Natural killer cell (primary cell): ENCODE measurements around the gene FAM83E. TPM values are rescaled to one million over a fixed set of nuclear protein-coding genes. Genes with fewer than 3 reads are reported as not detected.

Experiments
- ATAC-seq, 3 donors: fragments of 150-1000 bp in 2 of 3; fragments of 200-7000 bp in 1 of 3; cut with Tn5 transposase; 1 replicate in 1 of 3; 2 replicates in 2 of 3; pipeline ENCODE4 v1.10.0; 2021; ENCODE audit warnings: mild to moderate bottlenecking in 2 of 3, moderate library complexity in 2 of 3
- DNase-seq, 2 donors: peaks; one replicate each; pipeline versions ENCODE4 v3.0.0 to v3.0.0-alpha.2; 2013 to 2021; ENCODE audit warnings: mixed read lengths in 1 of 2
- H3K27ac ChIP-seq: one replicate; pipeline ENCODE4 v1.5.1; 2013; ENCODE audit warnings: mild to moderate bottlenecking, low read length
- H3K27me3 ChIP-seq: one replicate; pipeline ENCODE4 v1.6.1; 2013; ENCODE audit warnings: low read length; ENCODE audit not compliant: control insufficient read depth, insufficient read depth
- H3K36me3 ChIP-seq: one replicate; pipeline ENCODE4 v1.6.1; 2013; ENCODE audit warnings: low read length; ENCODE audit not compliant: control insufficient read depth, insufficient read depth
- H3K4me1 ChIP-seq: one replicate; pipeline ENCODE4 v1.6.1; 2013; ENCODE audit warnings: low read length; ENCODE audit not compliant: control insufficient read depth, insufficient read depth
- H3K4me3 ChIP-seq: one replicate; pipeline ENCODE4 v1.5.1; 2013; ENCODE audit warnings: low read length
- H3K9me3 ChIP-seq: one replicate; pipeline ENCODE4 v1.6.1; 2013; ENCODE audit warnings: low read length; ENCODE audit not compliant: control insufficient read depth, insufficient read depth
- H3K27ac Mint-ChIP-seq, 2 donors: one replicate each; pipeline ENCODE4 v1.8.0; 2022; ENCODE audit warnings: mild to moderate bottlenecking in 2 of 2, mixed read lengths in 2 of 2, moderate library complexity in 1 of 2
- H3K27me3 Mint-ChIP-seq, 2 donors: one replicate each; pipeline ENCODE4 v1.8.0; 2022; ENCODE audit warnings: low read depth in 2 of 2, mixed read lengths in 2 of 2
- H3K36me3 Mint-ChIP-seq: one replicate; pipeline ENCODE4 v1.8.0; 2022; ENCODE audit warnings: mixed read lengths
- H3K4me1 Mint-ChIP-seq, 2 donors: one replicate each; pipeline ENCODE4 v1.8.0; 2022; ENCODE audit warnings: mixed read lengths in 2 of 2
- H3K4me3 Mint-ChIP-seq: one replicate; pipeline ENCODE4 v1.8.0; 2022; ENCODE audit warnings: mild to moderate bottlenecking, moderate library complexity, mixed read lengths
- H3K9me3 Mint-ChIP-seq, 2 donors: one replicate each; pipeline ENCODE4 v1.8.0; 2022; ENCODE audit warnings: mixed read lengths in 2 of 2
- WGBS: methylation state at CpG from one replicate; pipeline ENCODE4 v1.1.7; 2013; ENCODE audit warnings: missing lambda C conversion rate; ENCODE audit not compliant: insufficient coverage; 5-methylcytosine and 5-hydroxymethylcytosine counted together
- intact Hi-C: fragments of 100-400 bp; cut with micrococcal nuclease; formaldehyde crosslinking; loops from one replicate; pipeline ENCODE4 v1.14.2; 2022
- total RNA-seq, 4 donors: library from RNA; stranded (reverse); fragments of 120-200 nt in 1 of 4; gene quantifications; one replicate each; pipeline versions ENCODE4 v1.2.3 to v1.2.4, GENCODE V29; 2013 to 2022
- TF ChIP-seq, protein P1 (sequence below): fragments of 200-600 bp; IDR thresholded peaks from one replicate; pipeline ENCODE4 v1.8.0; 2022; ENCODE audit warnings: antibody characterized with exemption

FAM83E gene
- total RNA-seq, 3 donors from 2014 or later (not counting 1 experiment from before 2014, with no cell fraction given): 0.70 to 1.3 (median 1.1) TPM

DNA sequence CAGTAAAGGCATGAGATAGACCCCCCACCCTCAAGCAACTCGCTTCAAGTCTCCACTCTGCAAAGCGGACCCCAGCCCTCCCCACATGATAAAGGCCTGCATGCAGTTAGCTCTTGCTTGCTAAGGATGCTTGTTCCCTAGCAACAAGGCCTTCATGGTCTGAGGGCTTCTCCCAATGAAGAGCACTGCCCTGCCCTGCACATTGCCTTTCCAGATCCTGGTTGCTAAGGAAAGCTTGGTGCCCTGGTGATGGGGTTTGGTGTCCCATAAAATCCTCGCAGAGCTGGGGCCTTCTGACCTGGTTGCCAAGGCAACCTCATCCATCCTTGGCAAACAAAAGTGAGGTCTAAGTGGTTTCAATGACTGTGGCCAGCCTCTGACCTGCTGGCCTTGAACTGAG, 16.3 kb upstream of the FAM83E start:
- 79% methylated on average over 3 of the region's 3 CpGs for WGBS
- no peak for ATAC-seq
- H3K9me3 ChIP-seq: no peaks in the 10 kb centered on the region
- no peak overlapping the region for H3K27ac ChIP-seq
- Mint-ChIP-seq H3K9me3 (no peaks in the 10 kb centered on the region), H3K4me1 (peaks cover 26 to 39% of the 10 kb centered on the region in 2 donors), H3K27ac (no peak overlapping the region), H3K36me3 (no peaks in the 10 kb centered on the region), H3K27me3 (no peaks in the 10 kb centered on the region), H3K4me3 (no peak overlapping the region)
- no peak for DNase-seq
- H3K4me3 ChIP-seq: no peak overlapping the region
- peaks cover 83% of the 10 kb centered on the region for H3K4me1 ChIP-seq
- H3K36me3 ChIP-seq: peaks cover 39% of the 10 kb centered on the region
- H3K27me3 ChIP-seq: no peaks in the 10 kb centered on the region
- TF ChIP-seq, protein P1, sequence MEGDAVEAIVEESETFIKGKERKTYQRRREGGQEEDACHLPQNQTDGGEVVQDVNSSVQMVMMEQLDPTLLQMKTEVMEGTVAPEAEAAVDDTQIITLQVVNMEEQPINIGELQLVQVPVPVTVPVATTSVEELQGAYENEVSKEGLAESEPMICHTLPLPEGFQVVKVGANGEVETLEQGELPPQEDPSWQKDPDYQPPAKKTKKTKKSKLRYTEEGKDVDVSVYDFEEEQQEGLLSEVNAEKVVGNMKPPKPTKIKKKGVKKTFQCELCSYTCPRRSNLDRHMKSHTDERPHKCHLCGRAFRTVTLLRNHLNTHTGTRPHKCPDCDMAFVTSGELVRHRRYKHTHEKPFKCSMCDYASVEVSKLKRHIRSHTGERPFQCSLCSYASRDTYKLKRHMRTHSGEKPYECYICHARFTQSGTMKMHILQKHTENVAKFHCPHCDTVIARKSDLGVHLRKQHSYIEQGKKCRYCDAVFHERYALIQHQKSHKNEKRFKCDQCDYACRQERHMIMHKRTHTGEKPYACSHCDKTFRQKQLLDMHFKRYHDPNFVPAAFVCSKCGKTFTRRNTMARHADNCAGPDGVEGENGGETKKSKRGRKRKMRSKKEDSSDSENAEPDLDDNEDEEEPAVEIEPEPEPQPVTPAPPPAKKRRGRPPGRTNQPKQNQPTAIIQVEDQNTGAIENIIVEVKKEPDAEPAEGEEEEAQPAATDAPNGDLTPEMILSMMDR: no peak
- intact Hi-C loops: loop anchor here (10.0 kb wide), 2 partner anchors 244 to 364 kb away; partner anchors contain the start of genes GYS1, PPP1R15A and RUVBL2

DNA sequence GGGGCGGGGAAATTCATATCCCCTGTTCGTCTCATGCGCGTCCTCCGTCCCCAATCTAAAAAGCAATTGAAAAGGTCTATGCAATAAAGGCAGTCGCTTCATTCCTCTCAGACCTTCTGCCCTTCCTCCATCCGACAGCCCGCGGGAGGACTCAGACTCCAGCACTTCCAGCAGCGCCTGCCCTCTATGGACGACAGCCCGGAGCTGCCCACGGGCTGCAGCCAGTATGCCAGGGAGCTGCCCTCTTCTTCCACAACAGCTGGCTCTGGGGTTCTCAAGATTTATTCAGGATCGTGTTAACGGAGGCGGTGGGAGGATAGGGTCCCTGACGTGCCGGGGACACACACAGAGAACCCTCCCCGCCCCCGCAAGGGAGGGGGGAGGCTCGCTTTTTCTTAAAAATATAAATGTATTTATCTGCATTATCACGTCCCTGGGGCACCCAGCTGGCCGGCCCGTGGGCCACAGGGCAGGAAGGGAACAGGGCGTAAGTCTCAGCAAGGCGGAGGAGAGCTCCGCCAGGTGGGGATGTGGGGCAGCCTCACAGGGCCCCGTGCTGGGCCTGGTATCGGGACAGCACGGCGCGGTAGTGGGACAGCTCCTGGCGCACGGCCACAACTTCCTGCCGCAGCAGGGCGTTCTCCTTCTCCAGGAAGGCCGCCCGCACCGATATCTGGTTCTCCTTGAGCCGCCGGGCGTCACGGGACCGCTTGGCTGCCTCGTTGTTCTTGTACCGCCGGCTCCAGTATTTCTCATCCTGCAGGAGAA, 15.6 kb upstream of the FAM83E start:
- Histone ChIP-seq H3K4me1 (peaks cover 86% of the 10 kb centered on the region), H3K27ac (no peak overlapping the region), H3K9me3 (no peaks in the 10 kb centered on the region), H3K27me3 (no peaks in the 10 kb centered on the region), H3K4me3 (no peak overlapping the region), H3K36me3 (peaks cover 39% of the 10 kb centered on the region)
- Mint-ChIP-seq H3K36me3 (no peaks in the 10 kb centered on the region), H3K4me3 (no peak overlapping the region), H3K27me3 (no peaks in the 10 kb centered on the region), H3K27ac (no peak overlapping the region), H3K4me1 (peaks cover 23 to 40% of the 10 kb centered on the region in 2 donors), H3K9me3 (no peaks in the 10 kb centered on the region)
- no peak for DNase-seq
- intact Hi-C loops: loop anchor here (10.0 kb wide), 2 partner anchors 244 to 364 kb away; partner anchors contain the start of genes GYS1, PPP1R15A and RUVBL2
- ATAC-seq: no peak
- 65% methylated on average over 39 of the region's 47 CpGs for WGBS
- TF ChIP-seq, protein P1: no peak

DNA sequence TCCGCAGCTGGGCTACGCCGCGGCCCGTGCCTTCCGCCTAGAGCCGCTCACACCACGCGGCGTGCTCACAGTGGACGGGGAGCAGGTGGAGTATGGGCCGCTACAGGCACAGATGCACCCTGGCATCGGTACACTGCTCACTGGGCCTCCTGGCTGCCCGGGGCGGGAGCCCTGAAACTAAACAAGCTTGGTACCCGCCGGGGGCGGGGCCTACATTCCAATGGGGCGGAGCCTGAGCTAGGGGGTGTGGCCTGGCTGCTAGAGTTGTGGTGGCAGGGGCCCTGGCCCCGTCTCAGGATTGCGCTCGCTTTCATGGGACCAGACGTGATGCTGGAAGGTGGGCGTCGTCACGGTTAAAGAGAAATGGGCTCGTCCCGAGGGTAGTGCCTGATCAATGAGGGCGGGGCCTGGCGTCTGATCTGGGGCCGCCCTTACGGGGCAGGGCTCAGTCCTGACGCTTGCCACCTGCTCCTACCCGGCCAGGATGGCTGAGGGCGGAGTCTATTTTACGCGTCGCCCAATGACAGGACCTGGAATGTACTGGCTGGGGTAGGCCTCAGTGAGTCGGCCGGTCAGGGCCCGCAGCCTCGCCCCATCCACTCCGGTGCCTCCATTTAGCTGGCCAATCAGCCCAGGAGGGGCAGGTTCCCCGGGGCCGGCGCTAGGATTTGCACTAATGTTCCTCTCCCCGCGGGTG, 14.9 kb upstream of the FAM83E start:
- peaks cover 25 to 42% of the 10 kb centered on the region in 2 donors for H3K4me1 Mint-ChIP-seq
- H3K4me3 ChIP-seq: no peak overlapping the region
- no peaks in the 10 kb centered on the region for H3K36me3 Mint-ChIP-seq
- no peaks in the 10 kb centered on the region for H3K27me3 Mint-ChIP-seq
- H3K4me3 Mint-ChIP-seq: no peak overlapping the region
- no peaks in the 10 kb centered on the region for H3K27me3 ChIP-seq
- peaks cover 82% of the 10 kb centered on the region for H3K4me1 ChIP-seq
- DNase-seq (peak in 1 of 2 donors; percentile 41), ATAC-seq (no peak)
- H3K9me3 ChIP-seq: no peaks in the 10 kb centered on the region
- peaks cover 39% of the 10 kb centered on the region for H3K36me3 ChIP-seq
- no peaks in the 10 kb centered on the region for H3K9me3 Mint-ChIP-seq
- H3K27ac Mint-ChIP-seq: no peak overlapping the region
- H3K27ac ChIP-seq: no peak overlapping the region
- intact Hi-C loops: loop anchor here (10.0 kb wide), 2 partner anchors 245 to 365 kb away; partner anchors contain the start of genes GYS1, PPP1R15A and RUVBL2
- WGBS: 91% methylated on average over 48 of the region's 48 CpGs
- TF ChIP-seq, protein P1: no peak
